IMR-90 (cell line): ENCODE data around the gene COX19. TPM values are rescaled to one million over a fixed set of nuclear protein-coding genes. Genes with fewer than 3 reads are reported as not detected.
A peak's percentile ranks its signal among the peaks of the same experiment; 100 is the strongest.

ENCODE experiments used
- ATAC-seq: fragments of 200-7000 bp; cut with Tn5 transposase; 2 replicates; pipeline ENCODE4 v1.9.1; 2020; ENCODE audit warnings: low read depth, mild to moderate bottlenecking, moderate library complexity
- BruUV-seq: library from RNA; stranded (reverse); fragments of 400-500 nt; replicated peaks from 2 replicates; lab custom pipeline; 2021; lab: Mats Ljungman, UMichigan
- CTCF ChIA-PET: fragments of 300-600 bp; formaldehyde crosslinking; extraction: SDS; loops from one replicate; lab custom pipeline; 2021; ENCODE audit warnings: antibody characterized with exemption; lab: Yijun Ruan, JAX
- POLR2A ChIA-PET: fragments of 300-600 bp; sonication (Branson Sonifier 250); formaldehyde crosslinking; loops from one replicate; lab custom pipeline; 2022; ENCODE audit warnings: antibody characterized with exemption; ENCODE audit not compliant: unreplicated experiment; lab: Charles Lee
- DNase-seq: peaks from one replicate; pipeline ENCODE4 v3.0.0; 2013
- H2AFZ ChIP-seq: replicated peaks from 2 replicates; pipeline ENCODE3; 2013; ENCODE audit warnings: low read length, mild to moderate bottlenecking; ENCODE audit not compliant: poor library complexity
- H2AK5ac ChIP-seq: 2 replicates; pipeline ENCODE4 v1.6.1; 2013; ENCODE audit warnings: low read depth, low read length, inconsistent platforms
- H2AK9ac ChIP-seq: replicated peaks from 2 replicates; pipeline ENCODE3; 2013; ENCODE audit warnings: mild to moderate bottlenecking, low read depth, low read length, moderate library complexity; ENCODE audit not compliant: poor library complexity
- H2BK120ac ChIP-seq: 2 replicates; pipeline ENCODE4 v1.6.1; 2013; ENCODE audit warnings: low read depth, low read length, inconsistent platforms
- H2BK15ac ChIP-seq: 3 replicates; pipeline ENCODE4 v1.6.1; 2013; ENCODE audit warnings: low read depth, low read length, inconsistent platforms
- H2BK20ac ChIP-seq: 2 replicates; pipeline ENCODE4 v1.6.1; 2013; ENCODE audit warnings: low read depth, mild to moderate bottlenecking, inconsistent platforms, low read length, moderate library complexity
- H2BK5ac ChIP-seq: 2 replicates; pipeline ENCODE4 v1.6.1; 2013; ENCODE audit warnings: mild to moderate bottlenecking, low read depth, low read length, inconsistent platforms; ENCODE audit not compliant: poor library complexity, severe bottlenecking
- H3K14ac ChIP-seq: replicated peaks from 2 replicates; pipeline ENCODE4 v1.6.1; 2013; ENCODE audit warnings: low read depth, low read length, inconsistent platforms
- H3K18ac ChIP-seq: 2 replicates; pipeline ENCODE4 v1.6.1; 2013; ENCODE audit warnings: low read depth, low read length, control low read depth
- H3K23ac ChIP-seq: 2 replicates; pipeline ENCODE4 v1.6.1; 2013; ENCODE audit warnings: low read depth, low read length, inconsistent platforms
- H3K27ac ChIP-seq: 2 replicates; pipeline ENCODE4 v1.5.1; 2013; ENCODE audit warnings: mild to moderate bottlenecking, control low read depth, low read length; ENCODE audit not compliant: insufficient read depth
- H3K27me3 ChIP-seq: 2 replicates; pipeline ENCODE4 v1.6.1; 2013; ENCODE audit warnings: low read length; ENCODE audit not compliant: control insufficient read depth, insufficient read depth
- H3K36me3 ChIP-seq: 2 replicates; pipeline ENCODE4 v1.6.1; 2013; ENCODE audit warnings: low read length, mixed read lengths; ENCODE audit not compliant: control insufficient read depth, insufficient read depth
- H3K4ac ChIP-seq: 2 replicates; pipeline ENCODE4 v1.6.1; 2013; ENCODE audit warnings: low read depth, low read length, inconsistent platforms
- H3K4me1 ChIP-seq: 2 replicates; pipeline ENCODE4 v1.6.1; 2013; ENCODE audit warnings: low read length, mixed read lengths; ENCODE audit not compliant: control insufficient read depth, insufficient read depth
- H3K4me2 ChIP-seq: 2 replicates; pipeline ENCODE4 v1.6.1; 2013; ENCODE audit warnings: low read depth, mild to moderate bottlenecking, control low read depth, low read length, moderate library complexity
- H3K4me3 ChIP-seq: 2 replicates; pipeline ENCODE4 v1.5.1; 2013; ENCODE audit warnings: low read depth, mild to moderate bottlenecking, control low read depth, low read length, moderate library complexity; ENCODE audit not compliant: insufficient read depth
- H3K56ac ChIP-seq: 2 replicates; pipeline ENCODE4 v1.6.1; 2013; ENCODE audit warnings: low read length, inconsistent platforms; ENCODE audit not compliant: insufficient read depth; ENCODE audit errors: extremely low read depth
- H3K79me1 ChIP-seq, 2 experiments: 2 replicates each; pipeline ENCODE4 v1.6.1; 2013; ENCODE audit warnings: low read length in 2 of 2, inconsistent platforms in 1 of 2, low read depth in 1 of 2
- H3K9ac ChIP-seq: 2 replicates; pipeline ENCODE4 v1.6.1; 2013; ENCODE audit warnings: low read depth, low read length, control low read depth
- H3K9me1 ChIP-seq: 2 replicates; pipeline ENCODE4 v1.6.1; 2013; ENCODE audit warnings: low read length, inconsistent platforms; ENCODE audit not compliant: insufficient read depth
- H3K9me3 ChIP-seq: 2 replicates; pipeline ENCODE4 v1.6.1; 2013; ENCODE audit warnings: low read length; ENCODE audit not compliant: control insufficient read depth, insufficient read depth
- H4K20me1 ChIP-seq: 2 replicates; pipeline ENCODE4 v1.6.1; 2013; ENCODE audit warnings: low read length, inconsistent platforms; ENCODE audit not compliant: insufficient read depth
- H4K5ac ChIP-seq: 2 replicates; pipeline ENCODE4 v1.6.1; 2013; ENCODE audit warnings: mild to moderate bottlenecking, low read depth, low read length, control low read depth
- H4K8ac ChIP-seq, 2 experiments: 2 replicates each; pipeline ENCODE4 v1.6.1; 2013; ENCODE audit warnings: low read depth in 2 of 2, low read length in 2 of 2, control low read depth in 1 of 2, inconsistent platforms in 1 of 2
- H4K91ac ChIP-seq: 2 replicates; pipeline ENCODE4 v1.6.1; 2013; ENCODE audit warnings: low read depth, low read length, inconsistent platforms; ENCODE audit not compliant: insufficient read depth
- CTCF ChIP-seq: conservative IDR thresholded peaks from 2 replicates; pipeline ENCODE4 v1.5.1; 2012; ENCODE audit warnings: mild to moderate bottlenecking, low read depth, low read length, improper control_type of control experiment
- ELK1 ChIP-seq: fragments of 150-350 bp; IDR thresholded peaks from 2 replicates; pipeline ENCODE4 v1.6.1; 2016; ENCODE audit warnings: low read depth, mild to moderate bottlenecking, low read length, moderate library complexity, borderline replicate concordance
- FOS ChIP-seq: fragments of 150-350 bp; IDR thresholded peaks from 2 replicates; pipeline ENCODE4 v1.6.1; 2016; ENCODE audit warnings: low read depth, low read length
- MXI1 ChIP-seq: IDR thresholded peaks from 2 replicates; pipeline ENCODE4 v1.6.1; 2012; ENCODE audit warnings: low read depth, mild to moderate bottlenecking, low read length, moderate library complexity, borderline replicate concordance
- RAD21 ChIP-seq: IDR thresholded peaks from 2 replicates; pipeline ENCODE4 v1.6.1; 2012; ENCODE audit warnings: low read length, improper control_type of control experiment
- WGBS, 2 experiments: methylation state at CpG; one replicate each; pipeline versions ENCODE4 v1.1.5 to v1.1.7; 2013; ENCODE audit warnings: missing lambda C conversion rate in 2 of 2; ENCODE audit not compliant: insufficient read length in 1 of 2; ENCODE audit errors: extremely low coverage in 2 of 2; 5-methylcytosine and 5-hydroxymethylcytosine counted together
- dilution Hi-C: fragments of 300-500 bp; cut with HindIII; formaldehyde crosslinking; loops from one replicate; pipeline ENCODE4 v1.14.3; 2018; ENCODE audit warnings: low sequenced_read_pairs; ENCODE audit not compliant: unreplicated experiment
- in situ Hi-C: fragments of 300-500 bp; cut with MboI; formaldehyde crosslinking; loops from 3 replicates; pipeline ENCODE4 v1.14.3; 2019; ENCODE audit warnings: low sequenced_read_pairs, inconsistent platforms, mixed read lengths
- intact Hi-C: fragments of 100-400 bp; cut with micrococcal nuclease; formaldehyde crosslinking; loops from 2 replicates; pipeline ENCODE4 v1.10.0; 2022
- polyA plus RNA-seq, 3 experiments: library from polyadenylated mRNA; depleted of rRNA; stranded (reverse); fragments of >200 nt; gene quantifications; 2 replicates each; pipeline ENCODE4 v1.2.3, GENCODE V29; 2012; ENCODE audit warnings: low replicate concordance in 1 of 3
- total RNA-seq: library from RNA; depleted of rRNA; stranded (reverse); fragments of >200 nt; gene quantifications from 2 replicates; pipeline ENCODE4 v1.2.3, GENCODE V29; 2012

The COX19 gene
- total and polyA plus RNA-seq, 2 of the 4 experiments (the other 2 are of a cell fraction), result 3.9 to 7.3 TPM

GRCh38 chr7:951881-952547, 23.3 kb downstream of the COX19 start:
- in situ Hi-C loops, result no loop called here
- no peaks in the 10 kb centered on the region for H3K36me3 ChIP-seq
- peaks cover 16% of the 10 kb centered on the region; the same call in 1 of the 2 replicates for H3K27me3 ChIP-seq
- dilution Hi-C loops, result no loop called here
- ATAC-seq (no peak), DNase-seq (no peak)
- H3K27ac ChIP-seq, result no peak overlapping the region
- no TSS peak for BruUV-seq
- no peak overlapping the region for H3K56ac ChIP-seq
- H2BK5ac ChIP-seq, result no peak overlapping the region
- no peaks in the 10 kb centered on the region for H3K9me1 ChIP-seq
- H2BK120ac ChIP-seq, result no peak overlapping the region
- H4K91ac ChIP-seq, result no peak overlapping the region
- H3K4me2 ChIP-seq, result no peak overlapping the region
- no peak overlapping the region for H3K4me3 ChIP-seq
- H3K18ac ChIP-seq, result no peak overlapping the region
- H2AFZ ChIP-seq, result peak overlapping the region; percentile 21
- intact Hi-C loops, result loop anchor here (5.0 kb wide), 1 partner anchor 165 kb away; no protein-coding TSS in a partner anchor
- H4K8ac ChIP-seq, result no peak overlapping the region
- TF ChIP-seq CTCF (no peak), ELK1 (no peak), MXI1 (no peak), FOS (no peak), RAD21 (no peak)
- H2AK9ac ChIP-seq, result peak overlapping the region; percentile 39
- no peak overlapping the region for H3K23ac ChIP-seq
- ChIA-PET POLR2A (no interaction called here), CTCF (no interaction called here)
- no peak overlapping the region for H3K9ac ChIP-seq
- H2BK15ac ChIP-seq, result no peak overlapping the region
- peaks cover 3% of the 10 kb centered on the region; the same call in 1 of the 2 replicates for H4K20me1 ChIP-seq
- H3K79me1 ChIP-seq, result no peaks in the 10 kb centered on the region; a peak in 1 of 4 replicates
- H3K14ac ChIP-seq, result no peak overlapping the region
- no peak overlapping the region for H3K4ac ChIP-seq
- no peak overlapping the region for H2BK20ac ChIP-seq
- 56% methylated on average over 4 of the region's 21 CpGs; no CpG with 5 or more reads in 1 of the 2 experiments for WGBS, 2 experiments
- no peaks in the 10 kb centered on the region; the same call in 1 of the 2 replicates for H3K4me1 ChIP-seq
- H4K5ac ChIP-seq, result no peak overlapping the region
- no peak overlapping the region for H2AK5ac ChIP-seq
- no peaks in the 10 kb centered on the region for H3K9me3 ChIP-seq
